K562 (cell line): Measurements from ENCODE around the gene RNF187. TPM values are rescaled to one million over a fixed set of nuclear protein-coding genes. Genes with fewer than 3 reads are reported as not detected.
A peak's percentile ranks its signal among the peaks of the same experiment; 100 is the strongest.

Experiments used
- ETS1 ChIP-seq: conservative IDR thresholded peaks from 2 replicates; pipeline ENCODE4 v1.6.1; 2011; ENCODE audit warnings: low read depth, mild to moderate bottlenecking, low read length; ENCODE audit not compliant: control insufficient read depth
- GABPA ChIP-seq: fragments of 200-800 bp; sonication (Bioruptor generic); conservative IDR thresholded peaks from 2 replicates; pipeline ENCODE4 v1.6.1; 2016; ENCODE audit warnings: low read depth, missing genetic modification characterization, missing compliant biosample characterization
- HNRNPK ChIP-seq: fragments of 200-400 bp; formaldehyde crosslinking; IDR thresholded peaks from one replicate; pipeline ENCODE4 v1.6.1; 2018; ENCODE audit warnings: mild to moderate bottlenecking, low read depth, low read length; ENCODE audit not compliant: poor library complexity, severe bottlenecking
- NCOA6 ChIP-seq: fragments of 450-650 bp; IDR thresholded peaks from 2 replicates; pipeline ENCODE4 v1.6.1; 2017; ENCODE audit warnings: mild to moderate bottlenecking
- NFYB ChIP-seq: IDR thresholded peaks from 2 replicates; pipeline ENCODE4 v1.6.1; 2011; ENCODE audit warnings: mild to moderate bottlenecking, moderate library complexity; ENCODE audit not compliant: insufficient read length; ENCODE audit errors: extremely low read depth
- NR2C2 ChIP-seq, 2 experiments: fragments of 200-800 bp in 1 of 2; sonication (Bioruptor generic) in 1 of 2; sonication (generic) in 1 of 2; formaldehyde crosslinking in 1 of 2; IDR thresholded peaks; 2 replicates each; pipeline versions ENCODE4 v1.6.1 to v1.8.0; 2016 to 2022; ENCODE audit warnings: mild to moderate bottlenecking in 1 of 2, missing compliant biosample characterization in 1 of 2, missing genetic modification characterization in 1 of 2, missing genetic modification reagents in 1 of 2
- OTX1 ChIP-seq: fragments of 450-650 bp; formaldehyde crosslinking; IDR thresholded peaks from 2 replicates; pipeline ENCODE4 v1.4.0; 2022; ENCODE audit warnings: mild to moderate bottlenecking
- PTBP1 ChIP-seq: fragments of 200-400 bp; formaldehyde crosslinking; IDR thresholded peaks from 2 replicates; pipeline ENCODE4 v1.6.1; 2017; ENCODE audit warnings: low read depth, low read length
- THRB ChIP-seq: fragments of 450-650 bp; formaldehyde crosslinking; conservative IDR thresholded peaks from 2 replicates; pipeline ENCODE4 v1.4.0; 2022; ENCODE audit warnings: mild to moderate bottlenecking, missing genetic modification characterization
- USF1 ChIP-seq: sonication (generic); formaldehyde crosslinking; IDR thresholded peaks from 2 replicates; pipeline ENCODE4 v1.9.0; 2022; ENCODE audit warnings: mild to moderate bottlenecking, missing genetic modification reagents
- ZNF780A ChIP-seq: fragments of 250-450 bp; sonication (Bioruptor Pico); IDR thresholded peaks from 2 replicates; pipeline ENCODE4 v1.5.0; 2021; ENCODE audit warnings: mild to moderate bottlenecking
- polyA plus RNA-seq, 8 experiments: library from polyadenylated mRNA; depleted of rRNA in 4 of 8; stranded (reverse) in 5 of 8; unstranded in 3 of 8; fragments of >200 nt; fragmentation: Nextera tagmentation in 2 of 8; fragmentation: Illumina TruSeq in 1 of 8; extraction: Ambion mirVana in 2 of 8; extraction: Trizol in 1 of 8; gene quantifications; 2 replicates each; pipeline versions ENCODE4 v1.2.1 to v1.2.3, GENCODE V29; 2011 to 2014; ENCODE audit warnings: inconsistent platforms in 1 of 8, missing spikeins in 1 of 8
- total RNA-seq, 7 experiments: library from RNA; depleted of rRNA in 6 of 7; stranded (reverse); fragments of >200 nt in 6 of 7; fragmentation: Illumina TruSeq in 2 of 7; extraction: Trizol in 2 of 7; gene quantifications; 2 replicates each; pipeline versions ENCODE4 v1.2.1 to v1.2.3, GENCODE V29; 2011 to 2021; ENCODE audit warnings: low replicate concordance in 1 of 7
- TF ChIP-seq, protein P1 (sequence below), 2 experiments: IDR thresholded peaks in 1 of 2; conservative IDR thresholded peaks in 1 of 2; 2 replicates each; pipeline ENCODE4 v1.6.1; 2016; ENCODE audit warnings: low read depth in 2 of 2, mild to moderate bottlenecking in 1 of 2, missing compliant biosample characterization in 1 of 2, missing genetic modification characterization in 1 of 2, moderate library complexity in 1 of 2
- TF ChIP-seq, protein P2 (sequence below), 2 experiments: fragments of 450-650 bp in 1 of 2; IDR thresholded peaks; 2 replicates each; pipeline ENCODE4 v1.6.1; 2011 to 2017; ENCODE audit warnings: low read depth in 2 of 2, antibody characterized with exemption in 1 of 2, borderline replicate concordance in 1 of 2, low read length in 1 of 2, mild to moderate bottlenecking in 1 of 2, mixed read lengths in 1 of 2; ENCODE audit not compliant: control insufficient read depth in 1 of 2

The RNF187 gene
- total and polyA plus RNA-seq, 9 of the 15 experiments (the other 6 are each of a cell fraction or from before 2014, with no cell fraction given): 2.3 to 119 (median 41.9) TPM

DNA sequence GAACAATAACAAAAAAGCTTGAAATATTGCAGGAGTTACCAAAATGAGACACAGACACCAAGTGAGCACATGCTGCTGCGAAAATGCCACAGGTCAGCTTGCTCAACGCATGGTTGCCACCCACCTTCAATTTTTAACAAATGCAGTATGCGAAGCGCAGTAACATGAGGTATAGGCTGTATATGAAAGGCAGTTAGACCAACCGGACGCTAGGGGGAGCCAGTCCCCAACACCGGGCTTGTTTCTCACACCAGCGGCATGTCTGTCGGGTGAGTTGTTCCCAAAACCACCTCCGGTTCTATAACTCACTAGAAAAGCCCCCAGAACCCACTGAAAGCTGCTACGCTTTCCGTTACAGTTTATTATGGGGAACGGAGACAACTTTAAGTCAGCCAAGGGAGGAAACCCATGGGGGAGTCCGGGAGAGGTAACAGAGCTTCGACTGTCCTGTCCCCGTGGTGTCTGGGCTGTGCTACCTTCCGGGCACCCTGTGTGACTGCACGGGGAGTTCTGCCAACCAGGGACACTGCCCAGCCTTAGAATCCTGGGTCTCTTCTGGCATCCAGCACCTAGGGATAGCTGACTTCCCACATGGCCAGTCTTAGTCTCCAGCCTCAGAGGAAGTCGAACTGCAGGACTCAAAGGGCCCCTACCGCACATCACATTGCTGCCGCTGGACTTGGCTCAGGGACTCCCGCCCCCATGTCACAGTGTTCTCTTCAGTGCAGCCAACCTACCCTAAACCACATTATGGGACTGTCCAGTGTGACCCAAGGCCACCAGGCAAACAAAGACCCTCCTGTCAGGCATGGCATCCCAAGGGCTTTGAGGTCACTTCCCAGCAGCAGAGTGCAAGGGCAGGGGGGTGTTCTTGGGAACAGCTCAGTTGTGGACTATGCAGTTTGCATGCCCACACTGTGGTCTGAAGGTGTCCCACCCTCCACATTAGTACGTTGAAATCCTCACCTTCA is 14.0 kb downstream of the RNF187 start (continued):
- TF ChIP-seq NFYB (no peak), THRB (CRISPR knock-in tag) (no peak), PTBP1 (no peak), USF1 (CRISPR knock-in tag) (no peak), ZNF780A (CRISPR knock-in tag) (0 out of 2 replicates have a peak, but pooled peaks have one; percentile 58), ETS1 (no peak), OTX1 (CRISPR knock-in tag) (peak; percentile 53; the same call in 1 of the 2 replicates), GABPA (tag) (no peak), NCOA6 (no peak), NR2C2 (CRISPR knock-in tag; IDR thresholded peaks at IDR 0.05) (no peak), NR2C2 (tag; IDR thresholded peaks at IDR 0.05) (no peak), HNRNPK (no peak)
- TF ChIP-seq, protein P1, sequence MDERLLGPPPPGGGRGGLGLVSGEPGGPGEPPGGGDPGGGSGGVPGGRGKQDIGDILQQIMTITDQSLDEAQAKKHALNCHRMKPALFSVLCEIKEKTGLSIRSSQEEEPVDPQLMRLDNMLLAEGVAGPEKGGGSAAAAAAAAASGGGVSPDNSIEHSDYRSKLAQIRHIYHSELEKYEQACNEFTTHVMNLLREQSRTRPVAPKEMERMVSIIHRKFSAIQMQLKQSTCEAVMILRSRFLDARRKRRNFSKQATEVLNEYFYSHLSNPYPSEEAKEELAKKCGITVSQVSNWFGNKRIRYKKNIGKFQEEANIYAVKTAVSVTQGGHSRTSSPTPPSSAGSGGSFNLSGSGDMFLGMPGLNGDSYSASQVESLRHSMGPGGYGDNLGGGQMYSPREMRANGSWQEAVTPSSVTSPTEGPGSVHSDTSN (CRISPR knock-in tag; IDR thresholded peaks at IDR 0.05; ENCODE audit: low read depth): no peak
- TF ChIP-seq, protein P1 (tag; conservative IDR thresholded peaks at IDR 0.05; ENCODE audit: low read depth): no peak
- TF ChIP-seq, protein P2, sequence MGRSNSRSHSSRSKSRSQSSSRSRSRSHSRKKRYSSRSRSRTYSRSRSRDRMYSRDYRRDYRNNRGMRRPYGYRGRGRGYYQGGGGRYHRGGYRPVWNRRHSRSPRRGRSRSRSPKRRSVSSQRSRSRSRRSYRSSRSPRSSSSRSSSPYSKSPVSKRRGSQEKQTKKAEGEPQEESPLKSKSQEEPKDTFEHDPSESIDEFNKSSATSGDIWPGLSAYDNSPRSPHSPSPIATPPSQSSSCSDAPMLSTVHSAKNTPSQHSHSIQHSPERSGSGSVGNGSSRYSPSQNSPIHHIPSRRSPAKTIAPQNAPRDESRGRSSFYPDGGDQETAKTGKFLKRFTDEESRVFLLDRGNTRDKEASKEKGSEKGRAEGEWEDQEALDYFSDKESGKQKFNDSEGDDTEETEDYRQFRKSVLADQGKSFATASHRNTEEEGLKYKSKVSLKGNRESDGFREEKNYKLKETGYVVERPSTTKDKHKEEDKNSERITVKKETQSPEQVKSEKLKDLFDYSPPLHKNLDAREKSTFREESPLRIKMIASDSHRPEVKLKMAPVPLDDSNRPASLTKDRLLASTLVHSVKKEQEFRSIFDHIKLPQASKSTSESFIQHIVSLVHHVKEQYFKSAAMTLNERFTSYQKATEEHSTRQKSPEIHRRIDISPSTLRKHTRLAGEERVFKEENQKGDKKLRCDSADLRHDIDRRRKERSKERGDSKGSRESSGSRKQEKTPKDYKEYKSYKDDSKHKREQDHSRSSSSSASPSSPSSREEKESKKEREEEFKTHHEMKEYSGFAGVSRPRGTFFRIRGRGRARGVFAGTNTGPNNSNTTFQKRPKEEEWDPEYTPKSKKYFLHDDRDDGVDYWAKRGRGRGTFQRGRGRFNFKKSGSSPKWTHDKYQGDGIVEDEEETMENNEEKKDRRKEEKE (IDR thresholded peaks at IDR 0.05; ENCODE audit: borderline replicate concordance in 1 of 2, control insufficient read depth in 1 of 2, low read depth in 2 of 2, low read length in 1 of 2): no peak
